Umbilical cord (tissue), 2 donors: ENCODE measurements around the gene SLC1A6. TPM values are rescaled to one million over a fixed set of nuclear protein-coding genes. Genes with fewer than 3 reads are reported as not detected.
"Not testable (repeated sequence)": the region's sequence is repeated elsewhere in the genome, so short reads cannot be mapped to it uniquely, and the experiment has no call there.

Experiments
- DNase-seq: peaks from one replicate; pipeline ENCODE4 v3.0.0-alpha.2; 2015; ENCODE audit warnings: low spot score
- total RNA-seq: library from RNA; depleted of rRNA; stranded (reverse); fragments of >200 nt; gene quantifications from one replicate; pipeline ENCODE4 v1.2.3, GENCODE V29; 2014; ENCODE audit warnings: low replicate concordance; ENCODE audit not compliant: insufficient read depth

Gene SLC1A6
- total RNA-seq, 1 donor from 2014 or later: 6.7 TPM

DNA sequence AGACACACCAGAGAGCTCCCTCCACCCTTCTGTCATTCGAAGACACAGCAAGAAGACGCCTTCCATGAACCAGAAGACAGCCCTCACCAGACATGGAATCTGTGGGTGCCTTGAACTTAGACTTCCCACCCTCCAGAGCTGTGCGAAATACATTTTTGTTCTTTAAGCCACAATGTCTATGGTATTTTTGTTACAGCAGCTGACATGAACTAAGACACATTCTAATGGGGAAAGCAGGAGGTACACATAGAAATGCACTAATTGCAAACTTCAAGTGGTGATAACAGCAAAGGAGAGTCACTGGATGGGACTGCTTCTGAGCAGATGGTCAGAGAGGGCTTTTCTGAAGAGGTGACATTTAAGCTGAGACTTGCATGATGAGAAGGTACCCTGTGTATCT is 22.2 kb downstream of the SLC1A6 start:
- DNase-seq: no peak

GRCh38 chr19:14954071-14954655 is 25.5 kb downstream of the SLC1A6 start:
- DNase-seq: no peak

GRCh38 chr19:14952767-14953166 is 26.9 kb downstream of the SLC1A6 start:
- DNase-seq: no peak

DNA sequence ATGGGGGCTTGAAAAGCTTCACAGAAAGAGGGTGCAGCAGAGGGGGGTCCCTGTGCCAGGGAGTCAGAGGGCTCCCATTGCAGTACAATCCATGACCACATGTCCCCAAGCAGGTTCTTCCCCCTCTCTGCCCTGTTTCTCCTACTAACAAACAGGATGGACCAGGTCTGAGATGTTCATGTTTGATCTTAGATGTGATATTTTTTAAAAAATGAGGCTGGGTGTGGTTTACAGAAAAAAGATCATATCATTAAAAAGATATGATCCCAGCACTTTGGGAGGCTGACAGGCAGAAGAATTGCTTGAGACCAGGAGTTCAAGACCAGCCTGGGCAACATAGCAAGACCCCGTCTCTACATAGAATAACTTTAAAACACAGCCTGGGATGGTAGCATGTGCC is 29.2 kb downstream of the SLC1A6 start:
- DNase-seq: peak; percentile 5

DNA sequence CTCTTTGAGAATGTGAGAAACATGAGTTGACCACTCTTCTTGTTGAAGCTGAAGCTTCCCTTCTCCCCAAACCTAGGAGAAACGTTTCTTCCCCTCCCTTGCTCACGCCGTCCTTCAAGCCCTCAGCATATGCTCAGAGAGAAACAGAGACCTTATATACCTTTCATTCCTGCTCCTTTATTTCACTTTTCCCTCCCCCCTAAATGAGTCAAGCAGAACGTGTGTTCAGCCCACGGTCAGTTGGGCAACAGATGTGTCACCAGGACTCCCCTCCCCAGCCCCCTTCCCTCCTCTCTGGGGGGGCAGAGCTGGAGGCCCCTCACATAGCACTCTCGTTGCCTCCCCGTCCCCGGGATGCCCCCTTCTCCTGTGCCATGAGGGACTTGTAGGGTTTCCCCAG is 29.8 kb downstream of the SLC1A6 start:
- DNase-seq: no peak

GRCh38 chr19:14949413-14949812 is 30.3 kb downstream of the SLC1A6 start:
- not testable (repeated sequence) for DNase-seq

GRCh38 chr19:14944456-14944855 is 35.2 kb downstream of the SLC1A6 start:
- DNase-seq: no peak

GRCh38 chr19:14943601-14944000 is 36.1 kb downstream of the SLC1A6 start:
- DNase-seq: no peak

DNA sequence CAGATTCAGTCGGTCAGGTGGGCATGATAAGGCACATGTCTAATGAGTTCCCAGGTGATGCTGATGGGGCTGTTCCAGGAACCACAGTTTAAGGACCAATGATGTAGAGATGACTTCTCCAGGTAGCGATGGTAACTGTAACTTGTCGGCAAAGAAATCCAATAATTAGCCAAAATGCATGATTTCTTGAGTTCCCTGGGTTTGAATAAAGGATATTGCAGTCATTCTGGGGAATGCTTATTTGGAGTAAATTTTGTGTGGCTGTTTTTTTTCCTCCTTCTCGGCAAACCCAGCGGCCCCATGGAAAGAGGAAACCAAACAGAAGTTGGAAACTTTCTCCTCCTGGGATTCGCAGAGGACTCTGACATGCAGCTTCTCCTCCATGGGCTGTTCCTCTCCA is 38.5 kb downstream of the SLC1A6 start, which contains the start of gene OR7C2:
Gene OR7C2 (plus strand): TSS at position 301 of the 400 bp plus-strand sequence. CDS start 0 bp downstream, at position 301.
- DNase-seq: no peak

- no peak for DNase-seq
These were observed 39.4 kb downstream of the SLC1A6 start for GRCh38 chr19:14940266-14940665.

DNA sequence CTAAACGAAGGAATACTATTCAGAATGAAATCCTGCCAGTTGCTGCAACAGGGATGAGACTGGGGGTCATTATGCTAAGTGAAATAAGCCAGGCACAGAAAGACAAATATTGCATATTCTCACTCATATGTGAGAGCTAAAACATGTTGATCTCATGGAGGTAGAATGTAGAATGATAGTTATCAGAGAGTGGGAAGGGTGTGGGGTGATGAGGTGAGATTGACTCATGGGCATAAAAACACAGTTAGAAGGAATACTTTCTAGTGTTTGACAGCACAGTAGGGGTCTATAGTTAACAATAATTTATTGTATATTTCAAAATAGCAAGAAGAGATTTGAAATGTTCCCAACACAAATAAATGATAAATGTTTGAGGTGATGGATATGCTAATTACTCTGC is 46.2 kb downstream of the SLC1A6 start:
- no peak for DNase-seq

GRCh38 chr19:14916848-14917247 is 62.8 kb downstream of the SLC1A6 start:
- no peak for DNase-seq

DNA sequence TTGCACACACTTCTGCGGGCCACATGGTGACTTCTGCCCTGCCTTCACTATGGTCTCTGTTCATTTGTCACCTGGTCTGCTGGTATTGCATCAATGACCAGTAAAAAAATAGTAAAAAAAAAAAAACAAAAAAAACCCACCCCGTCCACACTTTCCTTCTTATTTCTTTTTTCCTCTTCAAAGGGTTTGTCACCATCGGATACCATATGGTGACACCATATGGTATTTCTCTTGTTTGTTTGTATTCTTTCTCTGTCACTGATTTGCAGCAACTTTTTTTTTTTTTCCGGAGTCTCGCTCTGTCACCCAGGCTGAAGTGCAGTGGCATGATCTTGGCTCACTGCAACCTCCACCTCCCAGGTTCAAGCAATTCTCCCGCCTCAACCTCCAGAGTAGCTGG is 64.5 kb downstream of the SLC1A6 start:
- DNase-seq: no peak

- DNase-seq: no peak
These were observed 73.0 kb downstream of the SLC1A6 start for GRCh38 chr19:14906711-14907110.

GRCh38 chr19:14901675-14902260 is 77.9 kb downstream of the SLC1A6 start:
- peak; percentile 16 for DNase-seq

Other genes with a start within 250 kb of the SLC1A6 start
- gene ADGRE2, start 201.3 kb downstream of the SLC1A6 start, total RNA-seq: 3.9 TPM
- 9.1 TPM for gene OR7A5, start 144.7 kb downstream of the SLC1A6 start, total RNA-seq
- 6.3 TPM for gene OR7C1, start 144.7 kb downstream of the SLC1A6 start, total RNA-seq
- gene OR7A10, start 130.9 kb downstream of the SLC1A6 start, total RNA-seq: not detected
- gene OR7A17, start 93.7 kb downstream of the SLC1A6 start, total RNA-seq: 3.9 TPM
- not detected for gene OR7C2, start 38.4 kb downstream of the SLC1A6 start, total RNA-seq
- 0.48 TPM for gene CASP14, start 69.6 kb upstream of the SLC1A6 start, total RNA-seq
- 0.96 TPM for gene OR1I1, start 102.3 kb upstream of the SLC1A6 start, total RNA-seq
- 22.9 TPM for gene SYDE1, start 127.5 kb upstream of the SLC1A6 start, total RNA-seq
- 58.0 TPM for gene NOTCH3, start 221.1 kb upstream of the SLC1A6 start, total RNA-seq